Stimulated activated CD4-positive, alpha-beta T cell treated with anti-CD3 and anti-CD28 coated beads, Interleukin-4, amount 100 ng/mL, for 1 hour (primary cell): ENCODE data around the gene SERPINB12.

Experiments used
- DNase-seq: peaks from one replicate; pipeline ENCODE4 v3.0.0-alpha.2; 2020

Gene SERPINB12

GRCh38 chr18:63603772-63604171, 61.6 kb downstream of the SERPINB12 start:
- DNase-seq, result no peak

GRCh38 chr18:63604791-63605567, 62.8 kb downstream of the SERPINB12 start:
- DNase-seq, result no peak

GRCh38 chr18:63606526-63606925, 64.4 kb downstream of the SERPINB12 start:
- DNase-seq, result no peak

- DNase-seq, result no peak
These were observed 71.3 kb downstream of the SERPINB12 start for GRCh38 chr18:63613420-63613819.

GRCh38 chr18:63617049-63617914, 75.1 kb downstream of the SERPINB12 start:
- DNase-seq, result no peak

- DNase-seq, result no peak
These were observed 75.7 kb downstream of the SERPINB12 start for GRCh38 chr18:63617915-63618234.
